ENCODE results near the gene LDHA.
"Not testable (repeated sequence)": the region's sequence is repeated elsewhere in the genome, so short reads cannot be mapped to it uniquely, and the experiment has no call there.

The LDHA gene

GRCh38 chr11:18394928-18395734, 768 bp downstream of the LDHA start:
- DNase-seq (ENCODE audit: low read depth) = peak; percentile 5

- DNase-seq (ENCODE audit: low read depth) = peak; percentile 91
Observed at GRCh38 chr11:18395735-18396504, 1.6 kb downstream of the LDHA start.

- DNase-seq (ENCODE audit: low read depth) = no peak
Observed at GRCh38 chr11:18397921-18398320, 3.6 kb downstream of the LDHA start.

GRCh38 chr11:18401077-18401476, 6.7 kb downstream of the LDHA start:
- DNase-seq (ENCODE audit: low read depth) = not testable (repeated sequence)

GRCh38 chr11:18404062-18404461, 9.7 kb downstream of the LDHA start:
- no peak for DNase-seq (ENCODE audit: low read depth)

GRCh38 chr11:18407400-18407799, 13.0 kb downstream of the LDHA start:
- DNase-seq (ENCODE audit: low read depth) = not testable (repeated sequence)

GRCh38 chr11:18408558-18409291, 14.4 kb downstream of the LDHA start:
- DNase-seq (ENCODE audit: low read depth) = no peak

GRCh38 chr11:18416459-18416858, 22.1 kb downstream of the LDHA start:
- no peak for DNase-seq (ENCODE audit: low read depth)

- no peak for DNase-seq (ENCODE audit: low read depth)
Observed at GRCh38 chr11:18419040-18419439, 24.7 kb downstream of the LDHA start.

- DNase-seq (ENCODE audit: low read depth) = no peak
Observed at GRCh38 chr11:18420067-18420466, 25.7 kb downstream of the LDHA start.

GRCh38 chr11:18427240-18427639, 32.9 kb downstream of the LDHA start:
- DNase-seq (ENCODE audit: low read depth) = no peak

- DNase-seq (ENCODE audit: low read depth) = no peak
Observed at GRCh38 chr11:18429332-18429731, 35.0 kb downstream of the LDHA start.

- DNase-seq (ENCODE audit: low read depth) = no peak
Observed at GRCh38 chr11:18438691-18439090, 44.3 kb downstream of the LDHA start.

GRCh38 chr11:18449251-18449650, 54.9 kb downstream of the LDHA start:
- DNase-seq (ENCODE audit: low read depth) = no peak

GRCh38 chr11:18452927-18453326, 58.6 kb downstream of the LDHA start:
- no peak for DNase-seq (ENCODE audit: low read depth)

- no peak for DNase-seq (ENCODE audit: low read depth)
Observed at GRCh38 chr11:18455686-18456372, 61.5 kb downstream of the LDHA start, which contains the start of gene LDHAL6A. TSS of gene LDHAL6A (plus strand) at chr11:18455856. CDS start at chr11:18456681, 825 bp downstream.

GRCh38 chr11:18457450-18457849, 63.1 kb downstream of the LDHA start:
- no peak for DNase-seq (ENCODE audit: low read depth)
